Activated CD4-positive, alpha-beta T cell treated with anti-CD3 and anti-CD28 coated beads, Interleukin-2, amount 50 U/mL, for 16 hours (primary cell): ENCODE results near the gene RASA2.

ENCODE experiments used
- DNase-seq: peaks from one replicate; pipeline ENCODE4 v3.0.0-alpha.2; 2020

RASA2 gene

DNA sequence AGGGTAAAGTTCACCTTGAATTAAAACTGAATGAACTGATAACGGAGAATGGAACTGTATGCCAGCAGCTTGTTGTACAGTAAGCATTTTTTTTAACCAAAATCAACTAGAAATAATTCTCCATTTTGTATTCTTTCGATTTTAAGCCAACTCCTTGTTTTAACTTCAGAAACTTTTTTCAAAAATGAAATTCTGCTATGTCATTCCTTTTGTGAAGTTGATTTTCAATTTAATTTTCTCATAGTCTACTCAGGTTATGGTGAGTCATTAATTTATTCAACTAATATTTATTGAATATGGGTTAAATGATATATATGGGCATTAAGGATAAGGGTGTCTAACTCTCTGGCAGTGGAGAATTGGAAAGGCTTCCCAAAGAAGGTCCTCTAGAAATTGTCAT is 53.7 kb downstream of the RASA2 start:
- no peak for DNase-seq

DNA sequence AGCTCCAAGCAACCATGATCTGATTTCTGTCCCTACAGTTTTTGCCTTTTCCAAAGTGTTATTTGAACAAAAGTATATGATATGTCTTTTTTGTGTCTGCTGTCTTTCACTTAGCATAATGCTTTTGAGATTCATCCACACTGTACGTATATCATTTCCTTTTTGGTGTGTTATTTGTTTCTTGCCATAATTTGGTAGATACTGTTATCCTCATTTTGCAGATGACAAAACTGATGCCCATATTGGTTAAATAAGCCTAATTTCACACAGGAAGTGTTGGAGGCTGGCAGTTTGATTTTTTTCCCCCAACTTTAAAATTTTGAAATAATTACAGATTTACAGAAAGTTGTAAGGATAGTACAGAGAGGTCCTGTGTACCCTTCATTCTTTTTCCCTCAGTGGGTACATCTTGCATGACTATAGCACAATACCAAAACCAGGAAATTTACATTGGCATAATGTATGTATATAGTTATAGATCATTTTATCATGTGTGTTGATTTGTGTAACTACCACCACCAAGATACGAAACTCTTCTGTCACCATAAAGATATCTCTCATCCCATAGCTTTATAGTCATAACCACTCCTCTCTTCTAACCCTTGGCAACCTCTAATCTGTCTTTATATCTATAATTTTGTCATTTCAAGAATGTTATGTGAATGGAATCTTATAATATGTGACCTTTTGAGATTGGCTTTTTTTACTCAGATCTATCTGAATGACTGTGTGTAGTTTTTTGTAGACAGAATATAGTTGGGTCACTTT is 55.6 kb downstream of the RASA2 start:
- peak; percentile 86 for DNase-seq

GRCh38 chr3:141542989-141543388 is 56.2 kb downstream of the RASA2 start:
- DNase-seq: no peak

DNA sequence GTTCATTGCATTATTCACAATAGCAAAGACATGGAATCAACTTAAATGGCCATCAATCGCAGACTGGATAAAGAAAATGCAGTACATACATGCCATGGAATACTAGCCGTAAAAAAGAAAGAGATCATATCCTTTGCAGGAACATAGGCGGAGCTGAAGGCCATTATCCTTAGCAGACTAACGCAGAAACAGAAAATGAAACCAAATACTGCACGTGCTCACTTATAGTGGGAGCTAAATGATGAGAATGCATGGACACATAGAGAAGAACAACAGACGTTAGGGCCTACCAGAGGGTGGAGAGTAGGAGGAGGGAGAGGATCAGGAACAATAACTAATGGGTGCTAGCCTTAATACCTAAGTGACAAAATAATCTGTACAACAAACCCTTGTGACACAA is 57.9 kb downstream of the RASA2 start:
- peak; percentile 62 for DNase-seq

- DNase-seq: no peak
These were observed 59.3 kb downstream of the RASA2 start for GRCh38 chr3:141546081-141546480.

DNA sequence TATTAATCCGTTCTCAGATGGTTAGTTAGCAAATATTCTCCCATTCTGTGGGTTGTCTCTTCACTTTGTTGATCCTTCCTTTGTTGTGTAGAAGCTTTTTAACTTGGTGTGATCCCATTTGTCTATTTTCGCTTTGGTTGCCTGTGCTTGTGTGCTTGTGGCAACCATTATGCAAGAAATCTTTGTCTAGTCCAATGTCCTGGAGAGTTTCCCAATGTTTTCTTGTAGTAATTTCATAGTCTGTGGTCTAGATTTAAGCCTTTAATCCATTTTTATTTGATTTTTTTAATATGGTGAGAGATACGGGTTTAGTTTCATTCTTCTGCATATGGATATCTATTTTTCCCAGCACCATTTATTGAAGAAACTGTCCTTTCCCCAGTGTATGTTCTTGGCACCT is 59.8 kb downstream of the RASA2 start:
- no peak for DNase-seq

DNA sequence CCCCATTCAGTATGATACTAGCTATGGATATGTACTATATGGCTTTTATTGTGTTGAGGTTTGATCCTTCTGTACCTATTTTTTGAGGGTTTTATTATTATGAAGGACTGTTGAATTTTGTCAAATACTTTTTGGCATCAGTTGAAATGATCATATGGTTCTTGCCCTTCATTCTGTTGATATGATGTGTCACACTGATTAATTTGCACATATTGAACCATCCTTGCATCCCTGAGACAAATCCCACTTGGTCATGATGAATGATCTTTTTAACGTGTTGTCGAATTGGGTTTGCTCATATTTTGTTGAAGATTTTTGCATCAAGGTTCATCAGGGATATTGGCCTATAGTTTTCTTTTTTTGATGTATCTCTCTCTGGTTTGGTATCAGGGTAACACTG is 61.0 kb downstream of the RASA2 start:
- no peak for DNase-seq

DNA sequence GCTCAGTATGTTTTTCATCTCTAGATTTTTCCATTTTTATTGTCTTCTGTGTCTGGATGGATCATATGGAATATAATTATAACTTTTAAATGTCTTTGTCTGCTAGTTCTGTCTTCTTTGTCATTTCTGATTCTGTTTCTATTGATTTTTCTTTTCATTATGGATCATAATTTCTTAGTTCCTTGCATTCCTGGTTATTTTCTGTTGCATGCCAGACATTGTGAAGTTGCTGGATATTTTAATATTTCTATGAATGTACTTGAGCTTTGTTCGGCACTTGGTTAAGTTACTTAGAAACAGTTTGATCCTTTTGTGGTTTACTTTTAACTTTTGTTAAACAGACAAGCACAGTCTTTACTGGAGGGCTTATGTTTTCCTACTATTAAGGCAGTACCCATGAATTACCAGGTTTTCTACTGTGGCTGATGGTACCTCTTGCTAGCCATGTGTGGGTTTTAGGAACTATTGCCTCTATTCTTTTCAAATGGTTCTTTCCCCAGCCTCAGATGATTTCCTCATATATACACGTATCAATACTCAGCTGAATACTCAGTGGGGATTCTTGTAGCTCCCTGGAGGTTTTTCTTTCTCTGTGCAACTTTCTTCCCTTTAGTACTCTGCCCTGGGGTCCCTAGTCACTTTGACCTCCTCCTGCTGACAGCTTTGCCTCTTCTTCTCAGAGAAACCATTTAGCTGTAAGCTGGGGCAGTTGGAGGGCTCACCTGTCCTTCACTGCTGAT is 64.3 kb downstream of the RASA2 start:
- DNase-seq: no peak

DNA sequence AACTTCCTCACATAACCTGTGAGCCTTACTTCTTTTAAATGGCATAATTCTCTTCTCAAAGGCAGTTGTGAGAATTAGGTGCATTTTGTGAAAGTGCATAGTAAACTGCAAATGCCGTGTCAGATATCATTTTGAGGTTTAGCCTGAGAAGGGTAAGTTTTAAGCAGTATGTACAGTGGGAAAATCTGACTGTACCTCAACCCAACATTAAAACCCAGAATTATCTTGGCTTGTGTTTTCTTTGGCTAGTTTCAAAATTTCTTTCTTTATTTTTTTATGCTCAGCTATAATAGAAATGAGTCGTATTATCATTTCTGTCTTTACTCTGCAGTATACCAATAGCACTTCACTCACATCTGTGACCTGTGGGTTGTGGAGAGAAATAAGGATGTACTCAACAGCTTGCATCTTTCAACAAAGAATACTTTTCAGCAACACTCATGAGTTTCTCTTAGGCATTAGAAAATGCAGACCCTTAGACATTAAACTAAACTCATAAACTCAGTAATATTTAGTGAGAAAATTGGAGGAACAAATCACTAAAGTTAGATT is 65.7 kb downstream of the RASA2 start:
- DNase-seq: peak; percentile 69

GRCh38 chr3:141553055-141553454 is 66.2 kb downstream of the RASA2 start:
- peak; percentile 88 for DNase-seq

GRCh38 chr3:141556034-141556433 is 69.2 kb downstream of the RASA2 start:
- peak; percentile 83 for DNase-seq

GRCh38 chr3:141557961-141558706 is 71.3 kb downstream of the RASA2 start:
- no peak for DNase-seq

DNA sequence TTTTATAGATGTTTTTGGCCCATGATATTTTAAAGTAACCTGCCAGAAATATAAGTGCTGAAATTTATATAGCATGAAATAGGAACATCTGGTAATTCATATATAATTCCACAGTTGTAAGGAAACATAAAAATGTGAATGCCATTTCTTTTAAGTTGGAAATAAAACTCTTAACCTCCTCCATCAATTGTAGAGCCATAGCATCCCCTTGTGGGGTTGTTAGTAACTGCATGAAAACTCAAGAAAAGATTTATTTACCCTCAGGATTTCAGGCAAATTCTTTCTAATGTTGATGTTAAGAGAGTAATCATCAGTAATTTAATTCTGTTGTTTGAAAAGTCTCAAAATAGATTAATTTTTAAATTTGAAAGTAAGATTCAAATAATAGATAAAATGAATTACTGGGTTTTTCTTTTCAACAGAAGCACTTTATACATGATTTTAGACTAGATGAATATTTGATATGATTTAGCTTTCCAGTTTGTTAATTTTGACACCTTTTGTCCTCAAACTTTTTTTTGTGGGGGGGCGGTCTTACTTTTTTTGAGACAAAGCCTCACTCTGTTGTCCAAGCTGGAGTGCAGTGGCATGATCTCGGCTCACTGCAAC is 74.7 kb downstream of the RASA2 start:
- peak; percentile 72 for DNase-seq

DNA sequence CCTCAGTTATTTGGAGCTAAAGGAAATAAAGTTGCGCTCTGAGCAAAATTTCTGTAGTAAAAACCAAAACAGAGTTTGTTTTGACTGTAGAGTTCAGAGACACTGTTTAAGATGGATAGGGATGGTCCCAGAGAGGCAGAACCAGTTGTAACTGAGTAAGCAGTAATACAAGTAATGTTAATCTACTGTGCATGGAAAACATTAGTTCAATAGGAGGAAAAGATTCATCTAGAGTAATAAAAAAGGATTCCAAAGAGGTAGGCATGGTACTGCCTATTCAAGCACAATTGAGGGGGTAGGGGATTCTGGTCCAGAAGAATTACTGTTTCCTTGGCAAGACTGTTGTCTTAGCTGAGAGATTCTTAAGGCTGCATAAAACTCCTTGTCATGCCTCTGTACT is 77.4 kb downstream of the RASA2 start:
- DNase-seq: no peak

DNA sequence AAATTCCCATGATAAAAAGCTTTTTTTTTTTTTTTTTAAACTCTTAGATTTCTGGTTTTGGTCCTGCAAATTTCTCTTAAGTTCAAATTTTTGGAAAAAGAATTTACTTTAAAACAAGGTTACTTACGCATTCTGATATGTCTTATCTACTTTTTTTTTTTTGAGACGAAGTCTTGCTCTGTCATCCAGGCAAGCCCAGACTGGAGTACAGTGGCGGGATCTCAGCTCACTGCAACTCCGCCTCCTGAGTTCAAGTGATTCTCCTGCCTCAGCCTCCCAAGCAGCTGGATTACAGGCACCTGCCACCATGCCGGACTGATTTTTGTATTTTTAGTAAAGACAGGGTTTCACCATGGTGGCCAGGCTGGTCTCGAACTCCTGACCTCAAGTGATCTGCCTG is 83.2 kb downstream of the RASA2 start:
- no peak for DNase-seq

- no peak for DNase-seq
These were observed 89.3 kb downstream of the RASA2 start for GRCh38 chr3:141575879-141576743.

GRCh38 chr3:141576744-141577052 is 89.9 kb downstream of the RASA2 start:
- DNase-seq: no peak

DNA sequence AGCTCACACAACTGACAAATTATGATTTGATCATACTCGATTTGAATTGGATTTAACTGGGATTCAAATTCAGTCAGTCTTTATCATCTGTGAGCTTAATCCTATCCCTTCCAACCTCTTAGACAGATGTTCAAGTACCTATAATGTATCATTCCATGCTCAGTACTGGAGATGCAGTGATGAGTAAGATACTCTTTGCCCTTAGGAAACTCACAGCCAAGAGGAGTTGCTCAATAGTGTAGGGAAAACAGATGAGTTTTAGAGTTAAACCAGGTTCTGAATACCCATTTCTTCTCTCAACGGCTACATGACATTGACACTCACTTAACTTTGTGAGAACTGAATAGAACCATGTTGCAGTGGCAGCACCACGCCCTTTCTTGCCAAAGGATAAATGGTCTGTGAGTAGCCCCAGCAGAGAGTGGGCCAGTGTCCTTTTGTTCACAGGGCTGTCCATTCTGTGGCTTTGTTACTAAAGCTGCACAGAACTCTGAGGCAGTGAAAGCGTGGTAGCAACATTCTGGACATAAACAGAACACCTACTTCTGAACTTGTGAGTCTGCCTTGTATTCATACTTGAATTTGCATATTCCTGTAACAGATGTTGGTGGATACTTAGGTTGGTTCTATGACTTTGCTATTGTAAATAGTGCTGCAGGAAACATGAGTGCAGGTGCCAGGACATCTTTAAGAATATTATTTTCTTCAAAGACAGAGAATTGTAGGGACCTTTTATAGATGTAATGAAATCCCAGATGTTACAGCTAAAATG is 91.6 kb downstream of the RASA2 start:
- no peak for DNase-seq

GRCh38 chr3:141594357-141594756 is 107.5 kb downstream of the RASA2 start:
- no peak for DNase-seq

GRCh38 chr3:141597931-141598330 is 111.1 kb downstream of the RASA2 start:
- DNase-seq: no peak

- no peak for DNase-seq
These were observed 113.5 kb downstream of the RASA2 start for GRCh38 chr3:141600331-141600730.
